Kidney epithelial cell (primary cell): ENCODE data around the gene CNTNAP2. TPM values are rescaled to one million over a fixed set of nuclear protein-coding genes. Genes with fewer than 3 reads are reported as not detected.
"Not testable (repeated sequence)": the region's sequence is repeated elsewhere in the genome, so short reads cannot be mapped to it uniquely, and the experiment has no call there.

Experiments
- DNase-seq: peaks from one replicate; pipeline ENCODE4 v3.0.0-alpha.2; 2010; ENCODE audit warnings: low read depth
- H3K27me3 ChIP-seq: 2 replicates; pipeline ENCODE4 v1.6.0; 2011; ENCODE audit warnings: low read length; ENCODE audit not compliant: control insufficient read depth, insufficient read depth
- H3K36me3 ChIP-seq: 2 replicates; pipeline ENCODE4 v1.5.1; 2011; ENCODE audit warnings: low read length; ENCODE audit not compliant: control insufficient read depth, insufficient read depth
- H3K4me3 ChIP-seq: 2 replicates; pipeline ENCODE4 v1.5.1; 2011; ENCODE audit warnings: low read depth, mild to moderate bottlenecking, control low read depth, low read length
- CTCF ChIP-seq: IDR thresholded peaks from 2 replicates; pipeline ENCODE4 v1.5.1; 2011; ENCODE audit warnings: mild to moderate bottlenecking, moderate library complexity, low read length, control low read depth, inconsistent platforms; ENCODE audit not compliant: insufficient read depth, poor library complexity, severe bottlenecking
- total RNA-seq: library from RNA; depleted of rRNA; stranded (reverse); fragments of >200 nt; gene quantifications from 2 replicates; pipeline ENCODE4 v1.2.3, GENCODE V29; 2015

The CNTNAP2 gene
- total RNA-seq, 1 donor from 2014 or later: 14.0 TPM

GRCh38 chr7:146150153-146150552, 33.6 kb downstream of the CNTNAP2 start:
- DNase-seq: no peak
- no peaks in the 10 kb centered on the region for H3K36me3 ChIP-seq
- H3K27me3 ChIP-seq: no peaks in the 10 kb centered on the region
- no peak overlapping the region for H3K4me3 ChIP-seq
- no peak for TF ChIP-seq CTCF

- H3K27me3 ChIP-seq: no peaks in the 10 kb centered on the region
- no peak for DNase-seq
- H3K4me3 ChIP-seq: no peak overlapping the region
- no peaks in the 10 kb centered on the region for H3K36me3 ChIP-seq
- no peak for TF ChIP-seq CTCF
These were observed 55.5 kb downstream of the CNTNAP2 start for GRCh38 chr7:146172112-146172511.

GRCh38 chr7:146175716-146176115, 59.1 kb downstream of the CNTNAP2 start:
- TF ChIP-seq CTCF: peak; percentile 10
- H3K27me3 ChIP-seq: no peaks in the 10 kb centered on the region
- DNase-seq: no peak
- no peaks in the 10 kb centered on the region for H3K36me3 ChIP-seq
- H3K4me3 ChIP-seq: no peak overlapping the region

GRCh38 chr7:146176860-146177259, 60.3 kb downstream of the CNTNAP2 start:
- TF ChIP-seq CTCF: no peak
- no peak overlapping the region for H3K4me3 ChIP-seq
- no peaks in the 10 kb centered on the region for H3K27me3 ChIP-seq
- H3K36me3 ChIP-seq: no peaks in the 10 kb centered on the region
- no peak for DNase-seq

GRCh38 chr7:146177301-146177700, 60.7 kb downstream of the CNTNAP2 start:
- DNase-seq: no peak
- TF ChIP-seq CTCF: no peak
- H3K36me3 ChIP-seq: no peaks in the 10 kb centered on the region
- no peaks in the 10 kb centered on the region for H3K27me3 ChIP-seq
- no peak overlapping the region for H3K4me3 ChIP-seq

- Histone ChIP-seq H3K4me3 (no peak overlapping the region), H3K36me3 (no peaks in the 10 kb centered on the region), H3K27me3 (no peaks in the 10 kb centered on the region)
- no peak for TF ChIP-seq CTCF
- DNase-seq: no peak
These were observed 69.2 kb downstream of the CNTNAP2 start for GRCh38 chr7:146185844-146186243.

GRCh38 chr7:146191428-146191827, 74.8 kb downstream of the CNTNAP2 start:
- not testable (repeated sequence) for H3K4me3 ChIP-seq, H3K27me3 ChIP-seq, H3K36me3 ChIP-seq, DNase-seq
